CD14-positive monocyte (primary cell): ENCODE results near the gene RIPOR3. TPM values are rescaled to one million over a fixed set of nuclear protein-coding genes. Genes with fewer than 3 reads are reported as not detected.

ENCODE experiments used
- DNase-seq, 3 donors: peaks; one replicate each; pipeline ENCODE4 v3.0.0-alpha.2; 2011 to 2022
- H2AFZ ChIP-seq: 2 replicates; pipeline ENCODE4 v1.6.0; 2012; ENCODE audit warnings: mild to moderate bottlenecking, low read depth, low read length, inconsistent platforms; ENCODE audit not compliant: insufficient read depth, poor library complexity, severe bottlenecking
- H3K27ac ChIP-seq, 2 donors: 1 replicate in 1 of 2; 2 replicates in 1 of 2; pipeline ENCODE4 v1.5.1; 2012 to 2013; ENCODE audit warnings: low read length in 2 of 2, control low read depth in 1 of 2, inconsistent platforms in 1 of 2, low read depth in 1 of 2, mild to moderate bottlenecking in 1 of 2
- H3K27me3 ChIP-seq, 2 donors: one replicate each; pipeline versions ENCODE4 v1.6.0 to v1.6.1; 2011 to 2013; ENCODE audit warnings: low read length in 2 of 2; ENCODE audit not compliant: control insufficient read depth in 2 of 2, insufficient read depth in 2 of 2
- H3K36me3 ChIP-seq, 2 donors: replicated peaks in 1 of 2; 1 replicate in 1 of 2; 2 replicates in 1 of 2; pipeline versions ENCODE4 v1.5.1 to v1.6.1; 2012 to 2013; ENCODE audit warnings: low read length in 2 of 2, control low read depth in 1 of 2, inconsistent platforms in 1 of 2, mild to moderate bottlenecking in 1 of 2; ENCODE audit not compliant: insufficient read depth in 2 of 2, control insufficient read depth in 1 of 2
- H3K4me1 ChIP-seq, 2 donors: 1 replicate in 1 of 2; 2 replicates in 1 of 2; pipeline versions ENCODE4 v1.5.1 to v1.6.1; 2012 to 2013; ENCODE audit warnings: low read length in 2 of 2, control low read depth in 1 of 2, inconsistent platforms in 1 of 2, mild to moderate bottlenecking in 1 of 2, moderate library complexity in 1 of 2; ENCODE audit not compliant: insufficient read depth in 2 of 2, control insufficient read depth in 1 of 2
- H3K4me2 ChIP-seq: replicated peaks from 2 replicates; pipeline ENCODE3; 2012; ENCODE audit warnings: low read length, moderate library complexity, mild to moderate bottlenecking; ENCODE audit not compliant: poor library complexity, severe bottlenecking; ENCODE audit errors: extremely low read depth
- H3K4me3 ChIP-seq, 3 experiments: fragments of 200-600 bp in 1 of 3; sonication (generic) in 1 of 3; replicated peaks in 1 of 3; 1 replicate in 2 of 3; 2 replicates in 1 of 3; pipeline ENCODE4 v1.5.1; 2011 to 2013; ENCODE audit warnings: low read length in 3 of 3, mild to moderate bottlenecking in 3 of 3, control low read depth in 2 of 3, low read depth in 2 of 3, inconsistent platforms in 1 of 3, moderate library complexity in 1 of 3
- H3K79me2 ChIP-seq: 2 replicates; pipeline ENCODE4 v1.6.0; 2012; ENCODE audit warnings: mild to moderate bottlenecking, control low read depth, inconsistent platforms, low read length, moderate library complexity; ENCODE audit not compliant: insufficient read depth
- H3K9ac ChIP-seq: 2 replicates; pipeline ENCODE4 v1.6.0; 2017; ENCODE audit warnings: low read length, mild to moderate bottlenecking; ENCODE audit not compliant: insufficient read depth, poor library complexity, severe bottlenecking
- H3K9me3 ChIP-seq, 2 donors: replicated peaks in 1 of 2; 1 replicate in 1 of 2; 2 replicates in 1 of 2; pipeline versions ENCODE4 v1.5.1 to v1.6.1; 2012 to 2013; ENCODE audit warnings: low read length in 2 of 2, control low read depth in 1 of 2; ENCODE audit not compliant: control insufficient read depth in 1 of 2, insufficient read depth in 1 of 2
- H4K20me1 ChIP-seq: 2 replicates; pipeline ENCODE4 v1.6.0; 2012; ENCODE audit warnings: mild to moderate bottlenecking, low read length, control low read depth, moderate library complexity; ENCODE audit not compliant: insufficient read depth
- H3K27ac Mint-ChIP-seq, 7 donors: one replicate each; pipeline ENCODE4 v1.8.0; 2020; ENCODE audit warnings: mild to moderate bottlenecking in 7 of 7, mixed read lengths in 7 of 7, moderate library complexity in 6 of 7, inconsistent platforms in 2 of 7
- H3K27me3 Mint-ChIP-seq, 3 donors: one replicate each; pipeline ENCODE4 v1.8.0; 2021 to 2022; ENCODE audit warnings: low read depth in 3 of 3, mild to moderate bottlenecking in 3 of 3, mixed read lengths in 3 of 3, moderate library complexity in 3 of 3, inconsistent platforms in 1 of 3
- H3K36me3 Mint-ChIP-seq, 2 donors: one replicate each; pipeline ENCODE4 v1.8.0; 2020; ENCODE audit warnings: mixed read lengths in 2 of 2, inconsistent platforms in 1 of 2, mild to moderate bottlenecking in 1 of 2
- H3K4me1 Mint-ChIP-seq: one replicate; pipeline ENCODE4 v1.8.0; 2020; ENCODE audit warnings: mild to moderate bottlenecking, mixed read lengths
- H3K4me3 Mint-ChIP-seq, 2 donors: one replicate each; pipeline ENCODE4 v1.8.0; 2020; ENCODE audit warnings: mild to moderate bottlenecking in 2 of 2, mixed read lengths in 2 of 2, moderate library complexity in 1 of 2
- H3K9me3 Mint-ChIP-seq, 7 donors: one replicate each; pipeline ENCODE4 v1.8.0; 2020 to 2022; ENCODE audit warnings: mixed read lengths in 7 of 7, mild to moderate bottlenecking in 6 of 7, moderate library complexity in 6 of 7, inconsistent platforms in 2 of 7
- WGBS: methylation state at CpG from one replicate; pipeline ENCODE4 v1.1.5; 2013; ENCODE audit warnings: missing lambda C conversion rate; ENCODE audit not compliant: insufficient coverage; 5-methylcytosine and 5-hydroxymethylcytosine counted together
- intact Hi-C, 2 donors: fragments of 100-400 bp; cut with micrococcal nuclease; formaldehyde crosslinking; loops; one replicate each; pipeline versions ENCODE4 v1.15.0 to v1.15.1; 2023
- polyA plus RNA-seq, 3 donors: library from polyadenylated mRNA; depleted of rRNA in 1 of 3; unstranded in 2 of 3; stranded (reverse) in 1 of 3; fragments of 300-500 nt in 2 of 3; fragments of >200 nt in 1 of 3; fragmentation: Illumina TruSeq in 2 of 3; gene quantifications; 1 replicate in 2 of 3; 2 replicates in 1 of 3; pipeline ENCODE4 v1.2.3, GENCODE V29; 2012 to 2021
- TF ChIP-seq, protein P1 (sequence below): fragments of 200-600 bp; IDR thresholded peaks from one replicate; pipeline ENCODE4 v1.8.0; 2022; ENCODE audit warnings: antibody characterized with exemption, mild to moderate bottlenecking

The RIPOR3 gene
- polyA plus RNA-seq, 3 donors, result not detected

DNA sequence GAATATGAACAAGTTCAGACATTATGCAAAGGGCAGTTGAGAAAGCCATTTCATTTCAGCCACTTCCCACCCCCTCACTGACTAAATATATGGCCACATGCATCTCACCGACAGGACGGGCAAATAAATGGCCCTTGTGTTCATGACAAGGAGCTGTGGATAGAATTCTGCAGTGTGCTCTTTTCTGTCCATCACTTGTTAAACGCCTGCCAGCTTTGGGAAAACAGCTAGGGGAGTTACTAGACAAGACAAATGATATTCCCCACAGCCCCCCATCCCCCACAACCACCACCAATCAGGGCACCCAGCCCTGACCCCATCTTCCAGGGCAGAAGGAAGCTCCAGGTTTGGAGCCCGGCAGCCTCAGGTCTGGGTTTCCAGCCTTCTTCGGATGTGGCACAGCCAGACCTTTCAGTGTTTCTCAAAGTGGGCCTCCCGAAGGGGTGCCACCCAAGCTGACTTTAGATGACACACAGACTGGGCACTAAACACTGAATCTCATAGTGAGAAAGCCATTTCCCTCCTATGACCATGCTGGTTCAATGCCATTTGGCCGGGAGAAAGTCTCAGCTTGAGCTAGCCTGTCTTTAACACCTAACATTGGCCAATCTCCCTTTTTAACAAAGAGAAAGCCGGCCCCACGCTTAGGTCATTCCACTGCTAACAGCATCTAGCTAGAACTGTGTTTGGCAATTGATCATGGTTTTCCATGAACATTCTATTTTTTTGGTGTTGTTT is 4.0 kb upstream of the RIPOR3 start:
- H2AFZ ChIP-seq, result no peak overlapping the region
- no peak overlapping the region for H3K27ac Mint-ChIP-seq

DNA sequence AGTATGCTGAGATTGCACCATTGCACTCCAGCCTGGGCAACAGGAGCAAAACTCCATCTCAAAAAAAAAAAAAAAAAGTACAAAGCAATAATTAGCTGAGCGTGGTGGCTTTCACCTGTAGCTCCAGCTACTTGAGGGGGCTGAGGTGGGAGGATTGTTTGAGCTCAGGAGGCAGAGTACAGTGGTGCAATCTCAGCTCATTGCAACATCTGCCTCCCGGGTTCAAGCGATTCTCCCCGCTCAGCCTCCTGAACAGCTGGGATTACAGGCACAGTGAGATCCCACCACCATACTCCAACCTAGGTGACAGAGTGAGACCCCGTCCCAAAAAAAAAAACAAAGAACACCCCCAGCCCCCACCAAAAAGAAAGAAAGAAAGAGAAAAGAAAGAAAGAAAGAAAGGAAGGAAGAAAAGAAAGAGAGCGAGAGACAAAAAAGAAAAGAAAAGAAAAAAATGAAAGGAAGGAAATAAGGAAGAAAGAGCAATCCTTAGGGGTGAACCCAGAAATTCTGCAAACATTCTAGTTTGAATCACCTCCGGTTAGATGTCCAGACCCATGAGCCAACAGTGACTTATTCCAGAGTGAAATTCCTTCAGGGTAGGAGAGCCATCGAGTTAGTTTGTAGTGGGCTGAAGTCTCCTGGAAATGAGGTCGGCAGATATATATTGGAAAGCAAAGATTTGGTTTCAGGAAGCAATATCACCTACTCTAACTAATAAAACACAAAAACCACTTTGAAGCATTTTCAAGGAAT is 3.2 kb upstream of the RIPOR3 start:
- Histone ChIP-seq H4K20me1 (no peaks in the 10 kb centered on the region), H3K4me3 (no peak overlapping the region), H3K9ac (no peak overlapping the region), H3K79me2 (no peaks in the 10 kb centered on the region), H3K36me3 (no peaks in the 10 kb centered on the region), H3K4me1 (no peaks in the 10 kb centered on the region), H3K27me3 (peaks cover 32 to 41% of the 10 kb centered on the region in 2 donors), H3K4me2 (no peak overlapping the region), H3K9me3 (peaks cover 0 to 7% of the 10 kb centered on the region in 2 donors), H2AFZ (no peak overlapping the region), H3K27ac (no peak overlapping the region)
- Mint-ChIP-seq H3K27ac (no peak overlapping the region), H3K36me3 (peaks cover 0 to 1% of the 10 kb centered on the region in 2 donors), H3K4me3 (no peak overlapping the region), H3K4me1 (peaks cover 10% of the 10 kb centered on the region), H3K27me3 (peaks cover 41 to 58% (median 45%) of the 10 kb centered on the region in 3 donors), H3K9me3 (peaks cover 0 to 11% (median 3%) of the 10 kb centered on the region in 7 donors)
- 80% methylated on average over 2 of the region's 9 CpGs for WGBS
- TF ChIP-seq, protein P1, sequence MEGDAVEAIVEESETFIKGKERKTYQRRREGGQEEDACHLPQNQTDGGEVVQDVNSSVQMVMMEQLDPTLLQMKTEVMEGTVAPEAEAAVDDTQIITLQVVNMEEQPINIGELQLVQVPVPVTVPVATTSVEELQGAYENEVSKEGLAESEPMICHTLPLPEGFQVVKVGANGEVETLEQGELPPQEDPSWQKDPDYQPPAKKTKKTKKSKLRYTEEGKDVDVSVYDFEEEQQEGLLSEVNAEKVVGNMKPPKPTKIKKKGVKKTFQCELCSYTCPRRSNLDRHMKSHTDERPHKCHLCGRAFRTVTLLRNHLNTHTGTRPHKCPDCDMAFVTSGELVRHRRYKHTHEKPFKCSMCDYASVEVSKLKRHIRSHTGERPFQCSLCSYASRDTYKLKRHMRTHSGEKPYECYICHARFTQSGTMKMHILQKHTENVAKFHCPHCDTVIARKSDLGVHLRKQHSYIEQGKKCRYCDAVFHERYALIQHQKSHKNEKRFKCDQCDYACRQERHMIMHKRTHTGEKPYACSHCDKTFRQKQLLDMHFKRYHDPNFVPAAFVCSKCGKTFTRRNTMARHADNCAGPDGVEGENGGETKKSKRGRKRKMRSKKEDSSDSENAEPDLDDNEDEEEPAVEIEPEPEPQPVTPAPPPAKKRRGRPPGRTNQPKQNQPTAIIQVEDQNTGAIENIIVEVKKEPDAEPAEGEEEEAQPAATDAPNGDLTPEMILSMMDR, result no peak
- intact Hi-C loops, result no loop called here
- DNase-seq, result no peak

More for the DNA sequence above, 4.0 kb upstream of the RIPOR3 start:
- Histone ChIP-seq H4K20me1 (no peaks in the 10 kb centered on the region), H3K9me3 (peaks cover 0 to 7% of the 10 kb centered on the region in 2 donors), H3K36me3 (no peaks in the 10 kb centered on the region), H3K9ac (no peak overlapping the region), H3K79me2 (no peaks in the 10 kb centered on the region), H3K4me3 (no peak overlapping the region), H3K4me2 (no peak overlapping the region), H3K27ac (no peak overlapping the region), H3K27me3 (peaks cover 25 to 33% of the 10 kb centered on the region in 2 donors), H3K4me1 (no peaks in the 10 kb centered on the region)
- 88% methylated on average over 3 of the region's 9 CpGs for WGBS
- Mint-ChIP-seq H3K9me3 (peaks cover 0 to 9% (median 3%) of the 10 kb centered on the region in 7 donors), H3K4me3 (no peak overlapping the region), H3K36me3 (peaks cover 0 to 1% of the 10 kb centered on the region in 2 donors), H3K27me3 (peaks cover 33 to 51% (median 41%) of the 10 kb centered on the region in 3 donors), H3K4me1 (peaks cover 10% of the 10 kb centered on the region)
- DNase-seq, result no peak
- TF ChIP-seq, protein P1, result no peak
- intact Hi-C loops, result no loop called here
